Hematopoietic multipotent progenitor cell treated with erythropoietin and hydrocortisone succinate and interleukin-3 and kit ligand, for 6 days (in vitro differentiated cells): ENCODE data around the gene ATP6V1A.
A peak's percentile ranks its signal among the peaks of the same experiment; 100 is the strongest.

Experiments
- DNase-seq: peaks from one replicate; pipeline ENCODE4 v3.0.0-alpha.2; 2015

The ATP6V1A gene

GRCh38 chr3:113746548-113747282 lies at the start of gene ATP6V1A:
Gene ATP6V1A, plus strand, starts transcription at chr3:113747035. Its CDS starts 31,719 bp downstream, at chr3:113778754.
- DNase-seq: peak; percentile 98

- peak; percentile 36 for DNase-seq
Observed at GRCh38 chr3:113697500-113698090, 49.2 kb upstream of the ATP6V1A start.

GRCh38 chr3:113698213-113698742 lies 48.6 kb upstream of the ATP6V1A start:
- no peak for DNase-seq

GRCh38 chr3:113698956-113699355 lies 47.9 kb upstream of the ATP6V1A start:
- DNase-seq: peak; percentile 57

- no peak for DNase-seq
Observed at GRCh38 chr3:113707835-113708234, 39.0 kb upstream of the ATP6V1A start.

GRCh38 chr3:113712129-113712528 lies 34.7 kb upstream of the ATP6V1A start:
- no peak for DNase-seq

- no peak for DNase-seq
Observed at GRCh38 chr3:113714702-113715101, 32.1 kb upstream of the ATP6V1A start.

GRCh38 chr3:113717308-113717707 lies 29.5 kb upstream of the ATP6V1A start:
- no peak for DNase-seq

- no peak for DNase-seq
Observed at GRCh38 chr3:113717818-113718217, 29.0 kb upstream of the ATP6V1A start.

- DNase-seq: no peak
Observed at GRCh38 chr3:113719294-113719693, 27.5 kb upstream of the ATP6V1A start.

GRCh38 chr3:113719758-113720157 lies 27.1 kb upstream of the ATP6V1A start:
- DNase-seq: no peak

- DNase-seq: peak; percentile 69
Observed at GRCh38 chr3:113721636-113722035, 25.2 kb upstream of the ATP6V1A start.

- DNase-seq: no peak
Observed at GRCh38 chr3:113728661-113729060, 18.2 kb upstream of the ATP6V1A start.

GRCh38 chr3:113730550-113730949 lies 16.3 kb upstream of the ATP6V1A start:
- DNase-seq: no peak

GRCh38 chr3:113731694-113732093 lies 15.1 kb upstream of the ATP6V1A start:
- no peak for DNase-seq

- peak; percentile 86 for DNase-seq
Observed at GRCh38 chr3:113736548-113737089, 10.2 kb upstream of the ATP6V1A start.

- peak; percentile 29 for DNase-seq
Observed at GRCh38 chr3:113741086-113741485, 5.7 kb upstream of the ATP6V1A start.

GRCh38 chr3:113741620-113742019 lies 5.2 kb upstream of the ATP6V1A start:
- DNase-seq: no peak

GRCh38 chr3:113743006-113743630 lies 3.7 kb upstream of the ATP6V1A start:
- DNase-seq: no peak

GRCh38 chr3:113744941-113745755 lies 1.7 kb upstream of the ATP6V1A start:
- peak; percentile 98 for DNase-seq

GRCh38 chr3:113745756-113746547 lies 883 bp upstream of the ATP6V1A start, which contains the start of gene NAA50:
Gene NAA50, minus strand, starts transcription at chr3:113746249. Its CDS starts 300 bp downstream, at chr3:113745949.
- peak; percentile 94 for DNase-seq
